Stimulated activated naive CD8-positive, alpha-beta T cell treated with anti-CD3 and anti-CD28 coated beads, Interleukin-15, Interleukin-2, amounts not matched to agents 100 ng/mL and 50 ng/mL, for 24 hours (primary cell): ENCODE data around the gene KAT2A.

Experiments used
- H3K27ac Mint-ChIP-seq: one replicate; pipeline ENCODE4 v1.8.0; 2021; ENCODE audit warnings: mild to moderate bottlenecking, mixed read lengths
- H3K27me3 Mint-ChIP-seq: one replicate; pipeline ENCODE4 v1.8.0; 2021; ENCODE audit warnings: mixed read lengths
- H3K36me3 Mint-ChIP-seq: one replicate; pipeline ENCODE4 v1.8.0; 2021; ENCODE audit warnings: low read depth, mixed read lengths
- H3K4me1 Mint-ChIP-seq: one replicate; pipeline ENCODE4 v1.8.0; 2021; ENCODE audit warnings: low read depth, mixed read lengths
- H3K4me3 Mint-ChIP-seq: one replicate; pipeline ENCODE4 v1.8.0; 2021; ENCODE audit warnings: mild to moderate bottlenecking, mixed read lengths
- H3K9me3 Mint-ChIP-seq: one replicate; pipeline ENCODE4 v1.8.0; 2021; ENCODE audit warnings: mixed read lengths

The KAT2A gene

DNA sequence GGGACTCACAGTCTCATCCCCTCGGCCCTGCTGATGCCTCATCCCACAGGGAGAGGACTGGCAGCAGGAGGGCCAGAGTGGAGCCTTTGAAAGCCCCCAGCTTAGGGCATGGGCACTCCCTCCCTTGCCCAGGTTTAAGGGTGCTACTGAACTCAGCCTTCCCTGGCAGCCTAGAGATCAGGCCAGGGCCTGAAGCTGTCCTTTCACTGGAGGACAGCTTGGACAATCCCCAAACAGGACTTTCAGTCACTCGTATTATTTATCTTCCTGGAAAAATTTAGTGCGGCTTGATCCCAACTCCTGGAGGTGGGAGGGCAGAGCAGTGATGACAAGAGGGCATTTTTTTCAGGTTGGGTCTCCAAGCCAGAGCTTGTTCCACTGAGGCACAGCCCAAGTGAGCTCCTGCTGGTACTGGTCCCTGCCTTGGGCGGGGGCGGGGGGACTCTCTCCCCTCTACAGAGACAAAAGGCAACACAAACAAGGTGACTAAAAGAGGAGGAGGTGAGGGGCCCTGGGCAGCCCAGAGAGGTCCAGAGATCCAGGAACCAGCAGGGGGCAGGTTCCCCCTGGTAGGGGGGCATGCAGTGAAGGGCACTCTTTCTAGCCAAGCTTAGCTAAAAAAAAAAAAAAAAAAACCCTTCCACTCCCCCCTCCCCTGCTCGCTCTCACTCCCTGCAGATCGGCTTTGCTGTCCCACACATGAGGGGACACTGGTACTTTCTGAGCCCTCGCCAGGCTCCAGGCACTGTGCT lies 24.6 kb downstream of the KAT2A start:
- Mint-ChIP-seq H3K27ac (no peak overlapping the region), H3K27me3 (peaks cover 23% of the 10 kb centered on the region), H3K36me3 (no peaks in the 10 kb centered on the region), H3K4me3 (no peak overlapping the region), H3K4me1 (peaks cover 7% of the 10 kb centered on the region), H3K9me3 (no peaks in the 10 kb centered on the region)

DNA sequence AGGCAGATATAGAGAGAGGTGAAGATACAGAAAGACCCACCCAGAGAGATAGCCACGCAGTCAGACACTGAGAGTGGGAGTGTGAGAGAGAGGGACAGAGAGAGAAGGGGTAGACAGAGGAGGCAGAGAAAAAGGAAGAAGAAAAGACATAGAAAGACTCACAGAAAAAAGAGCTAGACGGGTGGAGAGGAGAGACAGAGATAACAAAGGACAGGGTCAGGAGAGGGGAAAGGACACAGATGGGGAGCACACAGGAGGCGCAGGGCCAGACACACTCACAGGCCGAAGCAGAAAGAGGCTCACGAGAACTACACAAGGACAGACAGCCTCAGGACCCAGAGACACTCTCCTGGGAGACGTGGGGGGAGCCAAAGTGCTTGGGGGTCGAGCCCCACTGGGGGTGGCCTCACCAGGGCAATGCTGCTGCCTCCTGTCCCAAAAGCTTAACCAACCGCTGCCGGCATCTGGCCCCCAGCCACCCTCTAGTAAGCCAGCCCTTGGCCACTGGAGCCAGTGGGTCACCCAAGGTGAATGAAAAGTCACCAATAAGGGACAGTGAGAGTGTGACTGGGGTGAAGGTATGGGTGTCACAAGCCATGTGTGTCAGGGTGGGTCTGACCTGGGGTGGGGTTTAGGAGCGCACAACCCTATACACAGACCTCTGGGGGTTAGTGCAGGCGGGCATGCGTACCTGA lies 26.6 kb downstream of the KAT2A start:
- no peaks in the 10 kb centered on the region for H3K9me3 Mint-ChIP-seq
- H3K4me3 Mint-ChIP-seq, result no peak overlapping the region
- H3K36me3 Mint-ChIP-seq, result no peaks in the 10 kb centered on the region
- H3K27ac Mint-ChIP-seq, result no peak overlapping the region
- H3K4me1 Mint-ChIP-seq, result peaks cover 7% of the 10 kb centered on the region
- peaks cover 23% of the 10 kb centered on the region for H3K27me3 Mint-ChIP-seq

DNA sequence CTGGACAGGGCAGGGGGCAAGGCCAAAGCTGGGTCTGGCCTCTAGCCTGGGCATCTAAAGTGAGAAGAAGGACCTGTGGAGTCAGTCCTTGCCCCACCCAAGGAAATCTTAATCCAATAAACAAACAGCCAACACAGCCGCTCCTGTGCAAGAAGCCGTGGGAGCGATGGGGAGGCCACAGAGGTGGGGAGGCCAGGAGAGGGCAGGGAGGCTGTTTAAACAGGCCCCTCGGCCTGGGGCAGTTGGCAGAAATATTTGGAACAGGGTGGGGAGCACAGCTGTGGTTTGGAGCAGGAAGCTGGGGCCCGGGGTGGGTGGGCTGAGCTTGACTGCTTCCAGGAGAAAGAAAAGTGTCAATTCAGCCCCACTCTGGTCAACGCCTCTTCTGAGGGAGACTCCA lies 28.2 kb downstream of the KAT2A start:
- H3K27me3 Mint-ChIP-seq, result peaks cover 20% of the 10 kb centered on the region
- no peaks in the 10 kb centered on the region for H3K36me3 Mint-ChIP-seq
- H3K4me1 Mint-ChIP-seq, result peaks cover 5% of the 10 kb centered on the region
- H3K9me3 Mint-ChIP-seq, result no peaks in the 10 kb centered on the region
- H3K4me3 Mint-ChIP-seq, result no peak overlapping the region
- no peak overlapping the region for H3K27ac Mint-ChIP-seq

DNA sequence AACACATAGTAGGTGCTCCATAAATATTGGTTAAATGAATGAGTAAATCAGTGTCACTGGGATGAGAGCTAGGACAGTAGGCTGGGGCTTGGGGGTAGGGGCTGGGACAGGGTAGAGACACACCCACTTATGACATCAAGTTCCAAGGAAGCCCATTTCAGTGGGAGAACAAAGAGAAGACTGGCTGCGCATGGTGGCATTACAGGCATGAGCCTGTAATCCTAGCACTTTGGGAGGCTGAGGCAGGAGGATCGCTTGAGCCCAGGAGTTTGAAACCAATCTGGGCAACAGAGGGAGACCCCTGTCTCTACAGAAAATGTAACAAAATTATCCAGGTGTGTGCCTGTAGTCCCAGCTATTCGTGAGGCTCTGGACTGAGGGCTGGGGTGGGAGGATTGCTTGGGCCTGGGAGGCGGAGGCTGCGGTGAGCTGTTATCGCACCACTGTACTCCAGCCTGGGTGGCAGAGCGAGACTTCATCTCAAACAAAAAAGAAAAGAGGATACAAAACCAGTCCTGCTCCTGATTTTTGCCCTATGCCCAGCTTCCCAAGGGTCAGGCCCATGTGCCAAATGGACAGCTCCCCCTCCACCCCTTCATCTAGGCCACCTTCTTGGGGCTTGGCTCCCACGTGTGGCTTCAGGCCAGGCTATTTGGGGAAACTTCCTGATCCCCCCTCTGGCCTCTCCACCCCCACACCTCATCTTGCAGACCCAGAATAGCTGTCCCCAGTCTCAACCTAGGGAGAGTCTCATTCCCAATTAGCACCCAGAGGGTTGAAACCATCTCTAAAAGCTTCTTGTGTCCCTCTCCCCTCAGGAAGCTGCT lies 30.0 kb downstream of the KAT2A start:
- Mint-ChIP-seq H3K27me3 (peaks cover 5% of the 10 kb centered on the region), H3K9me3 (no peaks in the 10 kb centered on the region), H3K36me3 (no peaks in the 10 kb centered on the region), H3K4me3 (no peak overlapping the region), H3K27ac (no peak overlapping the region), H3K4me1 (no peaks in the 10 kb centered on the region)

DNA sequence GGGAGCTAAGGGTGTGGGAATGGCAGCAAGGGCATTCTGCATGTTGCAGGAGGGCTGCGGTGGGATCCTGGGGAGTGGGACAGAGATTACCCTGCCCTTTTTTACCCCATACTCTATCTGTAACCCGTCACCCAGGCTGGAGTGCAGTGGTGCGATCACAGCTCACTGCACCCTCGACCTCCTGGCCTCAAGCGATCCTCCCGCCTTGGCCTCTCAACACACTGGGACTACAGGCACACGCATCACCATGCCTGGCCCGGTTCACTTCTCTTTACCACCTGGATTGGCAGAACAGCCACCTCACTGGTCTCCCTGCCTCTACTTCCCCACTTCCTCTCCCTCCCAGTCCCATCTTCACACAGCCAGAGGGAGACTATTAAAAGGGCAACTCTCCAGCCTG lies 32.4 kb downstream of the KAT2A start:
- no peaks in the 10 kb centered on the region for H3K27me3 Mint-ChIP-seq
- H3K27ac Mint-ChIP-seq, result no peak overlapping the region
- no peak overlapping the region for H3K4me3 Mint-ChIP-seq
- no peaks in the 10 kb centered on the region for H3K4me1 Mint-ChIP-seq
- no peaks in the 10 kb centered on the region for H3K9me3 Mint-ChIP-seq
- H3K36me3 Mint-ChIP-seq, result no peaks in the 10 kb centered on the region

DNA sequence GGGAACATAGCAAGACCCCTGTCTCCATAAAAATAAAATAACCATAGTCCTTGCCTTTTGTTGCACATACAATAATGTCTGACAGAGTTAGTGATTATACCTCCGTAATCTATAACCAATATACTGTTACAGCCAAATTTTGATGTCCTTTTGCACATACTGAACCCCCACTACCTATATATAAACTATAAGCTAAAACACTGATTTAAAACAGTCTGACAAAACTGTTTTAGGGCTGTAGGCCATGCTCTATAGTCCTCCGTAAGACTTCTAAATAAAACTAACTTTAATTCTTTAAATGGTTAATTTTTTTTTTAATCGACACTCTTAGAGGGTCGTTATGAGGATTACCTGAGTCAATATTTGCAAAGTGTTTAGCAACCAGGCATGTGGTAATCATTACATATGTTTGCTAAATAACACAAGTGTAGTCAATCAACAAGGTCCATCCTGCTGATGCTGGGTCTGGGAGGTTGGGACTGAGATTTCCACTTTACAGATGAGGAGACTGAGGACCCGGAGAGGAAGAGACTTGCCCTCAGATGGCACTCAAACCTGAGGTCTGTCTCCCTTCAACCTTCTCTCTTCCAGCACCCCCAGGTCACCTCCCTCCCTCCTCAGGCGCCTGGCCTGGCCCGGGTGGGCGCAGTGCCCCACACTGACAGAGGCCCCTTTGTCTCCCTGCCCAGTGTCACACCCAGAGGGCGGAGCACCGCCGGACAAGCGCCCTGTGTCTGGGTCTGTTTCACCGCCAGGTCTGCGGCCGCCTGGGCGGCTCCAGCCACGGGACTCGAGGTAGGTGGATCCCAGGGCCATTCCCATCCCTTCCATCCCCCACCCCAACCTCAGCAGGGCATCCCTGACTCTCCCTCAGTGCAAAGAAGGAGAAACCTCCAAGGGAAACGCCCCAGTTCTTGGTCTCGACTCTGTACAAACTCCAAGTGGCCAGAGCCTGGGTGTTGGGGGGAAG lies 33.1 kb downstream of the KAT2A start:
- Mint-ChIP-seq H3K4me1 (no peaks in the 10 kb centered on the region), H3K27me3 (no peaks in the 10 kb centered on the region), H3K4me3 (no peak overlapping the region), H3K36me3 (no peaks in the 10 kb centered on the region), H3K9me3 (no peaks in the 10 kb centered on the region), H3K27ac (no peak overlapping the region)

DNA sequence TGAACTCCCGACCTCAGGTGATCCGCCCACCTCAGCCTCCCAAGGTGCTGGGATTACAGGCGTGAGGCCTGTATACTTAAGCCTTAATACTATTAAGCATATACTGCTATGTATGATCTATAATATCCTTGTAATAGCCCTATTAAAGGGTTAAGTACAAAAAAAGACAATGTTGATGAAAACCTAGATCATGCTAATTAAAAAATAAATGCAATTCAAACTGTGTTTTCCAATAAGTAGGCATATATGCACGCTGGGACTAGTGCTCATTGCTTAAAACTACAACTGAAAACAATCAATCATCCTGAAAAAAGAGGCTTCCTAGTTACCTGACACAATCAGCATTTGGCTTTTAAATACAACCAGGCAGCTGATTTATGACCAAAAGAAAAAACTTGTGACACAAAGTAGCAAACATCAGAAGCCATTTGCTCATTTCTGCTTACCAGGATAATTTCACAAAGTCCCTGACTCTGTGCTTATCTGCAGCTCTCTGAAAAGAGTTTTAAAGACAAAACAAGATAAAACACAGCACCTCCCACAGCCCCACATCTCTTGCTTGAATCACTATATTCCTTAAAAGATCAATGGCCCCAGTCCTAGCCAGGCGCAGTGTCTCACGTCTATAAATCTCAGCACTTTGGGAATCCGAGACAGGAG lies 34.0 kb downstream of the KAT2A start:
- H3K27ac Mint-ChIP-seq, result no peak overlapping the region
- H3K4me3 Mint-ChIP-seq, result no peak overlapping the region
- no peaks in the 10 kb centered on the region for H3K36me3 Mint-ChIP-seq
- H3K9me3 Mint-ChIP-seq, result no peaks in the 10 kb centered on the region
- H3K27me3 Mint-ChIP-seq, result no peaks in the 10 kb centered on the region
- no peaks in the 10 kb centered on the region for H3K4me1 Mint-ChIP-seq

DNA sequence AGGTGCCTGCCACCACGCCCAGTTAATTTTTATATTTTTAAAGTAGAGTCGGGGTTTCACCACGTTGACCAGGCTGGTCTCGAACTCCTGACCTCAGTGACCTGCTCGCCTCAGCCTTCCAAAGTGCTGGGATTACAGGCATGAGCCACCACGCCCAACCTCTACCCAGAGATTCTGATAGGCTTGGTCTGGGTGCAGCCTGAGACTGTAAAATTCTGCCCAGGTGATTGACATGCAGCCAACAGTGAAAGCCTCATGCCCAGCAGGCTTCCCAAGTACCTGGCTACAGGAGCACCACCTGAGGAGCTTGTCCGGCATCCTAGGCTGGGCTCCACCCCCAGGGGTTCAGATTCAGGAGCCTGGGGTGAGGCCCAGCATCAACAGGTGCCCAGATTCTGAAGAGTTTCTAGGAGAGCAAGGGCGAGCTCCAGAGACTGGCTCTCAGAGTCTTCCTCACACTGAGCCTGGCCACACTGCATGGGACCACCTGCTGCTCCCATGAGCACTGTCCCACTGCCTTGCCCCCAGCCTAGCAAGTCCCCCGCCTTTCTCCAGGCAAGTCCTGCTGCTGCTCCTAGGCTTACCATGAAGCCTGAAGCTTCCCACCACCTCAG lies 39.5 kb downstream of the KAT2A start:
- no peaks in the 10 kb centered on the region for H3K36me3 Mint-ChIP-seq
- H3K4me3 Mint-ChIP-seq, result no peak overlapping the region
- no peaks in the 10 kb centered on the region for H3K27me3 Mint-ChIP-seq
- H3K9me3 Mint-ChIP-seq, result no peaks in the 10 kb centered on the region
- H3K27ac Mint-ChIP-seq, result no peak overlapping the region
- no peaks in the 10 kb centered on the region for H3K4me1 Mint-ChIP-seq

DNA sequence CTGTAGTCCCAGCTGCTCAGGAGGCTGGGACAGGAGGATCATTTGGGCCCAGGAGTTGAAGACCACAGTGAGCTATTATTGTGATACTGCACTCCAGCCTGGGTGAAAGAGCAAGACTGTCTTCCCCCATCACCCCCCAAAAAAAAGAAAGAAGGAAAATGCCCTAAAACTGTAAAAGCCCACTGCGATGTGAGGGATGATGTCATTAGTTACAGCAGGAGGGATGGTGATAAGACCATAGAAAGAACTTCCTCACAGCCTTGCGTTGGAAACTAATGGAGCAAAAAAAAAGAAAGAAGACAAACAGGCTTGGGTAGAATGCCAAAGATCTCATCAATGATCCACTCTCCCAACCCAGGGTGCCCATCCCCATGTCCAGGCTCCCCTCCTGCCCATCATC lies 41.6 kb downstream of the KAT2A start:
- H3K36me3 Mint-ChIP-seq, result no peaks in the 10 kb centered on the region
- H3K4me3 Mint-ChIP-seq, result no peak overlapping the region
- H3K27me3 Mint-ChIP-seq, result no peaks in the 10 kb centered on the region
- no peaks in the 10 kb centered on the region for H3K9me3 Mint-ChIP-seq
- no peaks in the 10 kb centered on the region for H3K4me1 Mint-ChIP-seq
- H3K27ac Mint-ChIP-seq, result no peak overlapping the region

DNA sequence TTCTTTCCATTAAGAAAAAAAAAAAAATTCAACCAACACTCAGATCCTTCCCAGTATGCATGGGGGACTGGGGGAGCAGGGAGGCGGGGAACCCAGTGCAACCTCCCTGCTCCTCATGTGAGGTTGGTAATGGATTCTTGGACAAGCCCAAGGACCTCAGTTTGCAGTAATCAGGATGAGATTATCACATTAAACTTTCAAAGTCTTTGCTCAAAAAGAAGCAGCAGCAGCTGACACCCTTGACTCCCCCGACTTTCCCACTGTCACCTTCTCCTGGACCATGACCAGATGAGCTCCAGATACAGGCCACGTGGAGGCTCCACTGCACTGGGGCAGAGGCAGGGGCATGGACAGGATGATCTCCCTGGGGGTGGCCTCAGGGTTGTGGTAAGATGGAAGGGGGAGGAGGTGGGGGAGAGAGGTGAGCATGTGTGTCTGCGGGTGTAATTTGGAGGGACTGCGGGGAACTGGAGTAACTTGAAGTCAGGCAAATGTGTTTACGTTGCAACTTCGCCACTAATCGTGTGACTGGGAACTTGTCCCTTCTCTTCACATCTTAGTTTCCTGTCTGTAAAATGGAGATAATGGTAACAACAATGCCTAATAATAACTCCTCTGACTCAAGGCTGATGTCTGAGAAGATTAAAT lies 42.6 kb downstream of the KAT2A start:
- Mint-ChIP-seq H3K27me3 (peaks cover 6% of the 10 kb centered on the region), H3K9me3 (no peaks in the 10 kb centered on the region), H3K4me3 (no peak overlapping the region), H3K36me3 (no peaks in the 10 kb centered on the region), H3K4me1 (peaks cover 3% of the 10 kb centered on the region), H3K27ac (no peak overlapping the region)

DNA sequence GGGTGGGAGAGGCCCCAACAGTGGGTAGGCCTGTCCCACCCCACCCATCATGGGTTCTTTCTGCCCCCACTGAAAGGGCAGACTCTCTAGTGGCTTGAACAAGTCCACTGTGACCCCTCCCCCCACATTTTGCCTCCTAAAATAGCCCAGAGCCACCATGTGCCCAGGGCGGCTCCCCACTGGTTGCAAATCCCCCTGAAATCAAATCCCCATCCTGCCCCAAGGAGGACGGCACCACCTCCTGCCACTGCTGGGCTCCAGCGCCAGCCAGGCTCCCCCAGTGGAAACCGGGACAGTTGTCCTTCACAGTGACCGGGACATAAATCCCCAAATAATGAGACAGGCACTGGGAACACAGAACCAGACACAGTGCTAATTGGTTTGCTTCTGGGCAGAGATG lies 43.4 kb downstream of the KAT2A start:
- Mint-ChIP-seq H3K4me3 (no peak overlapping the region), H3K36me3 (no peaks in the 10 kb centered on the region), H3K9me3 (no peaks in the 10 kb centered on the region), H3K27me3 (peaks cover 9% of the 10 kb centered on the region), H3K27ac (no peak overlapping the region), H3K4me1 (peaks cover 3% of the 10 kb centered on the region)

DNA sequence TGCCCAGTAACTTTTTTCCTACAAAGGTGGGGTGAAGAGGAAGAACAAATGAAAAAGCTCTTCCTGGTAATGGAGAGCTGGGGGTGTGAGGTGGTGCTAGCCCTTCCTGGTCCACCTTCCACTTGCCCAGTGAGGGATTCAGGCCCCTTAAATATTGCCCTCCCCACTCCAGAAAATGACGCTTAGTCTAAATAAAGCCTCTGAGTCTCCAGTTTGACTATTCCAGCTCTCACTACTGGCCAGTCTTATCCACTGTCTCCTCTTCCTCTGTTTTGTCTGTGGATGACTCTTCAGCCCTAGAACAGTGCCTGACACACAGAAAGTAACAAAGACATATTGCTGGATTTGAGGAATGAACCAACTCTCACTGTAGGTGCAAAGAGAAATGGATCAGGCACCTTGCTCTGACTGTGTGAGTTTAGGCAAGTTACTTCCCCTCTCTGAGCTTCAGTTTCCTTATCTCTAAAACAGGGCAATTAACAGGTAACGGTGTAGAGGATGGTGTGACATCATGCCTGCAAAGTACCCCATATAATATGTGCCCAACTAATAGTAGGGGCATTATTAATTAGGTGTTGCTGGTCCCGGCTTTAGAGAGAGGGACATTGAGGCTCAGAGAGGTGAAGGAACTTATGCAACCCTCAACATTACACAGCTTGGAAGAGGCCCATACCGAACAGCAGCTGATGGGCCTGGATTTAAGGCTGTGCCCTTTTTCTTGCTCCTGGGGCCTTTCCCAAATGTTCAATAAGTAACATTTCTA lies 44.2 kb downstream of the KAT2A start:
- H3K4me3 Mint-ChIP-seq, result no peak overlapping the region
- H3K36me3 Mint-ChIP-seq, result no peaks in the 10 kb centered on the region
- no peak overlapping the region for H3K27ac Mint-ChIP-seq
- peaks cover 5% of the 10 kb centered on the region for H3K4me1 Mint-ChIP-seq
- H3K9me3 Mint-ChIP-seq, result no peaks in the 10 kb centered on the region
- peaks cover 12% of the 10 kb centered on the region for H3K27me3 Mint-ChIP-seq

DNA sequence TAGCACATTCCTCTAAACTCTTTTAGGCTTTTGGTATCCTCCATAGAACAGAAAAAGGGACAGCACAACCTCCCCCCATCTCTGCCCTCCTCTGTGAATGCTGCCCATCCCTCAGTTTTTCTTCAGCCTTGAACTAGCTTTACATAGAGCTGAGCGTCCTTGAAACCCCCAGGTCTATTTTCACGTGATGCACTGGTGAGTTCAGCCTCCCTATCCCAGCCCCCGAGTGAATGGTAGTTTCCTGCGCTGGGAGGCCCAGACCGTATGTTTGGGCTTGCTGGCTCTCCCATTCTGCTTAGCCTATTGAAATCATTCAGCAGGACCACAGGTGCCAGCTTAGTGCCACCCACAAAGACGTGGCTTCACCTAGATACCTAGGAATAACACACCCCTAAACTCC lies 45.4 kb downstream of the KAT2A start:
- no peaks in the 10 kb centered on the region for H3K36me3 Mint-ChIP-seq
- peaks cover 12% of the 10 kb centered on the region for H3K4me1 Mint-ChIP-seq
- peaks cover 14% of the 10 kb centered on the region for H3K27me3 Mint-ChIP-seq
- H3K4me3 Mint-ChIP-seq, result no peak overlapping the region
- no peak overlapping the region for H3K27ac Mint-ChIP-seq
- no peaks in the 10 kb centered on the region for H3K9me3 Mint-ChIP-seq
